ENCODE measurements around the gene IER2.

Gene IER2

GRCh38 chr19:13127811-13128575 lies 22.2 kb upstream of the IER2 start:
- H3K36me3 ChIP-seq, result peaks cover 11% of the 10 kb centered on the region
- H3K9me3 ChIP-seq, result no peaks in the 10 kb centered on the region

DNA sequence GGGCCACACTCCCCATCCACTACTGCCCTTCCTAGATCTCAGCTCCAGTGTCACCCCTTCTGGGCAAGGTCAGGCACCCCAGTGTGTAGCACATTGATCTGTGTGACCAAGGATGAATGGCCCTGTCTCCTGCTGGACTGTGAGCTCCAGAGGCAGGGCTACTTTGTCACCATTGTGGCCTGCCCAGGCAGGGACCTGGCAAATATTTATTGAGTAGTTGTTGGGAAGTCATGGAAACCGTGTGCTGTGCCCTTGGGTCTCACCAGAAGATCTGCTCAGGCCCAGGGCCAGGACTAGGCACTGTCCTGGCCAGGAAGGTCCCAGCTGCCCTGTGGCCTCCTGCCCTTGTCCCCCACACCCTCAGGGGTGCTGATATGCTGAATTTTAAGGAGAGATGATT lies 21.6 kb upstream of the IER2 start:
- Histone ChIP-seq H3K4me3 (ENCODE audit: low read depth in 1 of 2, low read length in 1 of 2) (no peak overlapping the region), H3K27ac (peak overlapping the region; percentile 16), H3K4me1 (ENCODE audit: control insufficient read depth in 1 of 2, insufficient read depth in 1 of 2, low read depth in 1 of 2, low read length in 1 of 2) (no peaks in the 10 kb centered on the region), H3K9me3 (no peaks in the 10 kb centered on the region), H3K36me3 (peaks cover 11% of the 10 kb centered on the region), H3K27me3 (no peaks in the 10 kb centered on the region)
- TF ChIP-seq, protein P1, sequence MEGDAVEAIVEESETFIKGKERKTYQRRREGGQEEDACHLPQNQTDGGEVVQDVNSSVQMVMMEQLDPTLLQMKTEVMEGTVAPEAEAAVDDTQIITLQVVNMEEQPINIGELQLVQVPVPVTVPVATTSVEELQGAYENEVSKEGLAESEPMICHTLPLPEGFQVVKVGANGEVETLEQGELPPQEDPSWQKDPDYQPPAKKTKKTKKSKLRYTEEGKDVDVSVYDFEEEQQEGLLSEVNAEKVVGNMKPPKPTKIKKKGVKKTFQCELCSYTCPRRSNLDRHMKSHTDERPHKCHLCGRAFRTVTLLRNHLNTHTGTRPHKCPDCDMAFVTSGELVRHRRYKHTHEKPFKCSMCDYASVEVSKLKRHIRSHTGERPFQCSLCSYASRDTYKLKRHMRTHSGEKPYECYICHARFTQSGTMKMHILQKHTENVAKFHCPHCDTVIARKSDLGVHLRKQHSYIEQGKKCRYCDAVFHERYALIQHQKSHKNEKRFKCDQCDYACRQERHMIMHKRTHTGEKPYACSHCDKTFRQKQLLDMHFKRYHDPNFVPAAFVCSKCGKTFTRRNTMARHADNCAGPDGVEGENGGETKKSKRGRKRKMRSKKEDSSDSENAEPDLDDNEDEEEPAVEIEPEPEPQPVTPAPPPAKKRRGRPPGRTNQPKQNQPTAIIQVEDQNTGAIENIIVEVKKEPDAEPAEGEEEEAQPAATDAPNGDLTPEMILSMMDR (IDR thresholded peaks at IDR 0.05), result no peak

More at GRCh38 chr19:13127811-13128575, 22.2 kb upstream of the IER2 start:
- Histone ChIP-seq H3K4me3 (ENCODE audit: low read depth in 1 of 2, low read length in 1 of 2) (no peak overlapping the region), H3K4me1 (ENCODE audit: control insufficient read depth in 1 of 2, insufficient read depth in 1 of 2, low read depth in 1 of 2, low read length in 1 of 2) (no peaks in the 10 kb centered on the region), H3K27ac (peak overlapping the region; percentile 16), H3K27me3 (no peaks in the 10 kb centered on the region)
- TF ChIP-seq, protein P1 (IDR thresholded peaks at IDR 0.05), result no peak

DNA sequence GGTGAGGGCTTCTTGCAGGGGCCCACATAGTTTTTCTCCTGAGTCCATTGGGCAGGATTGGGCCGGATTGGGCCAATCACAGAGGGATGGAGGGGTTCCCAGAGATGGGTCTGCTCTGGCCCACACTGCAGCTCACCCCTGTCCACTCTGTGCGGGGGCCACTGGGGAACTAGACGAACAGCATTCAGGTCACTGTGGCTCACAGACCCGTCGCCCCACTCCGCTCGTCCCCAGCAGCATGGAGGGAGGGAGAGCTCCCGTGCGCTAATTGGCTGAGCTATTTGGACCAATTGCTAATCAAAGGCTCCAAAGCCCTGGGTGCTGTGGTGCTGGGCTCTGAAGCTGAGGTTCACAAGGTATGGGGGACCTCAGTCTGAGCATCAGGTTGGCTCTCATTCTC lies 20.8 kb upstream of the IER2 start:
- no peaks in the 10 kb centered on the region for H3K27me3 ChIP-seq
- no peaks in the 10 kb centered on the region for H3K4me1 ChIP-seq (ENCODE audit: control insufficient read depth in 1 of 2, insufficient read depth in 1 of 2, low read depth in 1 of 2, low read length in 1 of 2)
- TF ChIP-seq, protein P1 (IDR thresholded peaks at IDR 0.05), result no peak
- H3K27ac ChIP-seq, result no peak overlapping the region
- H3K9me3 ChIP-seq, result no peaks in the 10 kb centered on the region
- peaks cover 11% of the 10 kb centered on the region for H3K36me3 ChIP-seq
- H3K4me3 ChIP-seq (ENCODE audit: low read depth in 1 of 2, low read length in 1 of 2), result no peak overlapping the region

DNA sequence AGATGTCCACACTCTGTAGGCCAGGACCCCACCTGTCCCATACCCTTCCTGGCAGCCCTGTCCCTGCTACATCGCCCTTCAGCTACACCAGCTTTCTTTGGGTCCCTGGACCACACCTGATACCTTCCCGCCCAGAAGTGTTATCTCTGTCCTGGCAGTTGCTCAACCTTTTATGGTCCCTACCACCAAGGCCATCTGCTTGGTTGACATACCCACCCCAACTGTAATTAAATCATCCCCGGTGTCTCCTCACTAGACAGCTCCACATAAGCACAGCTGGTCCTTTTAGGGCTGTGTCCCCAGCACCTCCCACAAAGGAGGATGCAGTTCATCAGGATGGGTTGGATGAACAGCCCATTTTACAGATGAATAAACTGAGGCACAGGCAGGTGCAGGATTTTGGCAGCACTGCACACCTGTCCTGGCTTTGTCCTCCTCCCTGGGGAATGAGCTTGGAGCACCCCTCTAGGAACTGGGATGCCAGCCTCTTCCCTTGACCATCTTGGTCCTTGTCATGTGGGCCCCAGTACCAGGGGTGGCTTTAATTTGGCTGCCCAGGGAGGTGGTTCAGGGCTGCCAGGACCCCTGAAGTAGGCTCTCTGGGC lies 19.2 kb upstream of the IER2 start:
- no peaks in the 10 kb centered on the region for H3K27me3 ChIP-seq
- H3K36me3 ChIP-seq, result peaks cover 15% of the 10 kb centered on the region
- TF ChIP-seq, protein P1 (IDR thresholded peaks at IDR 0.05), result no peak
- H3K4me1 ChIP-seq (ENCODE audit: control insufficient read depth in 1 of 2, insufficient read depth in 1 of 2, low read depth in 1 of 2, low read length in 1 of 2), result no peaks in the 10 kb centered on the region
- H3K27ac ChIP-seq, result no peak overlapping the region
- no peaks in the 10 kb centered on the region for H3K9me3 ChIP-seq
- H3K4me3 ChIP-seq (ENCODE audit: low read depth in 1 of 2, low read length in 1 of 2), result no peak overlapping the region

DNA sequence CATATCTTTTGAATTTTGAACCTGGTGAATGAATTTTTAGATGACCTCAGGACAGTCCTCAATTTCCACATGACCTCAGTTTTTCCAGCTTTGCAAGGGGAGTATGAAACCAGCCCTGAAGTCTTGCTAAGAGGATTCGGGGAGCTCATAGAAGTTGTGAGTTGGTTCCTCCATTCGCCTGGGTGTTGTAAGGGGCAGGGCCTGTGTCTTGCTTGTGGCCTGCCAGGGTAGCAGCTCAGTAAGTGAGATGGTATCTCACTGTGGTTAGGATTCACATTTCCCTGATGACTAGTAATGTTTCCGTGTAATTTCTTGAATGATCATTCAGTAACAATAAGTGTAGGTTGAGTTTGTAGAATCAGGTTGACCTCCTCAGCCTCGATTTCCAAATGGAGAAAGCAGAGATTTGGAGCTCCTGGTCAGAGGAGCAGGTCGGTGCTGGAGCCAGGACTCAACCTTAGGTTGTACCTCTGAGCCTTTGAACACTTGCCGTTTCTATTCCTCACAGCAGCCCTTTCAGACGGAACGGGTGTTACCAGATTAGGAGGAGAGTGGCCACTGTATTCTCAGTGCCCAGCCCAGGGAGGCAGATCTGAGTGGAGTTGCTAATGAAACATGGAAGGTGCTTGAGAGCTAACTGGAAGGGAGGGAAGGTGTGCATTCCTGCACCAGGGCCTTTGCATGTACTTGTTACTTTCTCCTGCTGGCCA lies 17.6 kb upstream of the IER2 start:
- no peaks in the 10 kb centered on the region for H3K9me3 ChIP-seq
- H3K4me3 ChIP-seq (ENCODE audit: low read depth in 1 of 2, low read length in 1 of 2), result no peak overlapping the region
- H3K36me3 ChIP-seq, result peaks cover 27% of the 10 kb centered on the region
- TF ChIP-seq, protein P1 (IDR thresholded peaks at IDR 0.05), result no peak
- H3K4me1 ChIP-seq (ENCODE audit: control insufficient read depth in 1 of 2, insufficient read depth in 1 of 2, low read depth in 1 of 2, low read length in 1 of 2), result no peaks in the 10 kb centered on the region
- H3K27ac ChIP-seq, result peak overlapping the region; percentile 8
- no peaks in the 10 kb centered on the region for H3K27me3 ChIP-seq

Measured in neutrophil (primary cell).